IPS-18c (cell line): ENCODE results near the gene PDE4B.

ENCODE experiments used
- H3K4me3 ChIP-seq: 2 replicates; pipeline ENCODE4 v1.7.0; 2013; ENCODE audit warnings: low read depth, mild to moderate bottlenecking, low read length, moderate library complexity; ENCODE audit not compliant: insufficient read depth
- H3K9me3 ChIP-seq: one replicate; pipeline ENCODE4 v1.6.1; 2013; ENCODE audit warnings: mild to moderate bottlenecking, low read length, moderate library complexity; ENCODE audit not compliant: control insufficient read depth, insufficient read depth

The PDE4B gene

GRCh38 chr1:66237722-66238479 lies 445.2 kb downstream of the PDE4B start:
- Histone ChIP-seq H3K4me3 (no peak overlapping the region), H3K9me3 (no peaks in the 10 kb centered on the region)

GRCh38 chr1:66239834-66240233 lies 447.1 kb downstream of the PDE4B start:
- no peak overlapping the region for H3K4me3 ChIP-seq
- no peaks in the 10 kb centered on the region for H3K9me3 ChIP-seq

- Histone ChIP-seq H3K4me3 (no peak overlapping the region), H3K9me3 (no peaks in the 10 kb centered on the region)
Measured at GRCh38 chr1:66240491-66241484, 448.1 kb downstream of the PDE4B start.

GRCh38 chr1:66242646-66243547 lies 450.2 kb downstream of the PDE4B start:
- no peak overlapping the region for H3K4me3 ChIP-seq

GRCh38 chr1:66243548-66244130 lies 450.9 kb downstream of the PDE4B start:
- no peaks in the 10 kb centered on the region for H3K9me3 ChIP-seq
- no peak overlapping the region for H3K4me3 ChIP-seq

More at GRCh38 chr1:66242646-66243547, 450.2 kb downstream of the PDE4B start:
- H3K9me3 ChIP-seq: no peaks in the 10 kb centered on the region

- Histone ChIP-seq H3K9me3 (no peaks in the 10 kb centered on the region), H3K4me3 (no peak overlapping the region)
Measured at GRCh38 chr1:66244429-66244828, 451.7 kb downstream of the PDE4B start.

GRCh38 chr1:66245691-66246090 lies 453.0 kb downstream of the PDE4B start:
- no peak overlapping the region for H3K4me3 ChIP-seq
- H3K9me3 ChIP-seq: no peaks in the 10 kb centered on the region

- Histone ChIP-seq H3K4me3 (no peak overlapping the region), H3K9me3 (no peaks in the 10 kb centered on the region)
Measured at GRCh38 chr1:66246351-66247269, 453.9 kb downstream of the PDE4B start.

- Histone ChIP-seq H3K9me3 (no peaks in the 10 kb centered on the region), H3K4me3 (no peak overlapping the region)
Measured at GRCh38 chr1:66247415-66248208, 454.9 kb downstream of the PDE4B start.

GRCh38 chr1:66248257-66248656 lies 455.6 kb downstream of the PDE4B start:
- Histone ChIP-seq H3K4me3 (no peak overlapping the region), H3K9me3 (no peaks in the 10 kb centered on the region)

- Histone ChIP-seq H3K4me3 (no peak overlapping the region), H3K9me3 (no peaks in the 10 kb centered on the region)
Measured at GRCh38 chr1:66248746-66249145, 456.1 kb downstream of the PDE4B start.

- H3K9me3 ChIP-seq: no peaks in the 10 kb centered on the region
- no peak overlapping the region for H3K4me3 ChIP-seq
Measured at GRCh38 chr1:66250075-66250474, 457.4 kb downstream of the PDE4B start.

GRCh38 chr1:66250478-66250877 lies 457.8 kb downstream of the PDE4B start:
- Histone ChIP-seq H3K9me3 (no peaks in the 10 kb centered on the region), H3K4me3 (no peak overlapping the region)

GRCh38 chr1:66251546-66251945 lies 458.9 kb downstream of the PDE4B start:
- H3K4me3 ChIP-seq: no peak overlapping the region
- H3K9me3 ChIP-seq: no peaks in the 10 kb centered on the region

GRCh38 chr1:66253330-66253921 lies 460.7 kb downstream of the PDE4B start:
- Histone ChIP-seq H3K9me3 (no peaks in the 10 kb centered on the region), H3K4me3 (no peak overlapping the region)
